ENCODE results near the gene CCDC92. TPM values are rescaled to one million over a fixed set of nuclear protein-coding genes. Genes with fewer than 3 reads are reported as not detected.

The CCDC92 gene
- total and polyA plus RNA-seq, 3 donors from 2014 or later = 63.6 to 140 (median 79.1) TPM

GRCh38 chr12:123905319-123905925, 67.2 kb downstream of the CCDC92 start:
- no peak overlapping the region for H3K27ac ChIP-seq
- 50 to 53% methylated on average over 9 of the region's 9 CpGs for WGBS, 2 donors
- H3K36me3 ChIP-seq (ENCODE audit: low read depth, missing control alignments) = no peaks in the 10 kb centered on the region
- H3K4me3 ChIP-seq = no peak overlapping the region
- intact Hi-C loops (cut with DNase I; ENCODE audit: low total_unique reads) = no loop called here
- peak; percentile 69 for DNase-seq
- H3K4me1 ChIP-seq = no peaks in the 10 kb centered on the region
- TF ChIP-seq POLR2A (IDR thresholded peaks at IDR 0.05) (no peak), CTCF (IDR thresholded peaks at IDR 0.05) (peak; percentile 57 to 85 (median 74))
- no peaks in the 10 kb centered on the region for H3K9me3 ChIP-seq
- H3K27me3 ChIP-seq = no peaks in the 10 kb centered on the region

- intact Hi-C loops (cut with DNase I; ENCODE audit: low total_unique reads) = no loop called here
- 86 to 94% methylated on average over 8 to 22 of the region's 22 CpGs for WGBS, 2 donors
- no peaks in the 10 kb centered on the region for H3K27me3 ChIP-seq
Measured at GRCh38 chr12:123903301-123904065, 69.1 kb downstream of the CCDC92 start.

GRCh38 chr12:123902821-123903220, 69.8 kb downstream of the CCDC92 start:
- DNase-seq = no peak
- Histone ChIP-seq H3K27ac (no peak overlapping the region), H3K9me3 (no peaks in the 10 kb centered on the region), H3K36me3 (ENCODE audit: low read depth, missing control alignments) (no peaks in the 10 kb centered on the region), H3K4me3 (no peak overlapping the region), H3K4me1 (no peaks in the 10 kb centered on the region), H3K27me3 (no peaks in the 10 kb centered on the region)
- intact Hi-C loops (cut with DNase I; ENCODE audit: low total_unique reads) = no loop called here
- TF ChIP-seq POLR2A (IDR thresholded peaks at IDR 0.05) (no peak), CTCF (IDR thresholded peaks at IDR 0.05) (no peak)
- WGBS, 2 donors = 94 to 96% methylated on average over 13 of the region's 13 CpGs

More at GRCh38 chr12:123903301-123904065, 69.1 kb downstream of the CCDC92 start:
- Histone ChIP-seq H3K36me3 (ENCODE audit: low read depth, missing control alignments) (no peaks in the 10 kb centered on the region), H3K4me3 (no peak overlapping the region), H3K4me1 (no peaks in the 10 kb centered on the region), H3K9me3 (no peaks in the 10 kb centered on the region), H3K27ac (no peak overlapping the region)
- no peak for DNase-seq
- no peak for TF ChIP-seq CTCF (IDR thresholded peaks at IDR 0.05)
- no peak for TF ChIP-seq POLR2A (IDR thresholded peaks at IDR 0.05)

- no peak for TF ChIP-seq CTCF (IDR thresholded peaks at IDR 0.05)
- no peak for TF ChIP-seq POLR2A (IDR thresholded peaks at IDR 0.05)
- Histone ChIP-seq H3K4me3 (no peak overlapping the region), H3K9me3 (no peaks in the 10 kb centered on the region), H3K36me3 (ENCODE audit: low read depth, missing control alignments) (no peaks in the 10 kb centered on the region), H3K27me3 (no peaks in the 10 kb centered on the region), H3K4me1 (no peaks in the 10 kb centered on the region), H3K27ac (no peak overlapping the region)
- no peak for DNase-seq
- intact Hi-C loops (cut with DNase I; ENCODE audit: low total_unique reads) = no loop called here
- WGBS, 2 donors = 53 to 73% methylated on average over 7 to 9 of the region's 9 CpGs
Measured at GRCh38 chr12:123900871-123901376, 71.7 kb downstream of the CCDC92 start.

Measured in testis (tissue), 3 donors.